HG02840 (cell line): Measurements from ENCODE around the gene USP40.

ENCODE experiments used
- ATAC-seq: cut with Tn5 transposase; IDR thresholded peaks from one replicate; pipeline ENCODE4 v1.9.1; 2021; ENCODE audit warnings: mild to moderate bottlenecking, moderate library complexity, moderate number of reproducible peaks; ENCODE audit not compliant: unreplicated experiment, low FRiP score

Gene USP40

DNA sequence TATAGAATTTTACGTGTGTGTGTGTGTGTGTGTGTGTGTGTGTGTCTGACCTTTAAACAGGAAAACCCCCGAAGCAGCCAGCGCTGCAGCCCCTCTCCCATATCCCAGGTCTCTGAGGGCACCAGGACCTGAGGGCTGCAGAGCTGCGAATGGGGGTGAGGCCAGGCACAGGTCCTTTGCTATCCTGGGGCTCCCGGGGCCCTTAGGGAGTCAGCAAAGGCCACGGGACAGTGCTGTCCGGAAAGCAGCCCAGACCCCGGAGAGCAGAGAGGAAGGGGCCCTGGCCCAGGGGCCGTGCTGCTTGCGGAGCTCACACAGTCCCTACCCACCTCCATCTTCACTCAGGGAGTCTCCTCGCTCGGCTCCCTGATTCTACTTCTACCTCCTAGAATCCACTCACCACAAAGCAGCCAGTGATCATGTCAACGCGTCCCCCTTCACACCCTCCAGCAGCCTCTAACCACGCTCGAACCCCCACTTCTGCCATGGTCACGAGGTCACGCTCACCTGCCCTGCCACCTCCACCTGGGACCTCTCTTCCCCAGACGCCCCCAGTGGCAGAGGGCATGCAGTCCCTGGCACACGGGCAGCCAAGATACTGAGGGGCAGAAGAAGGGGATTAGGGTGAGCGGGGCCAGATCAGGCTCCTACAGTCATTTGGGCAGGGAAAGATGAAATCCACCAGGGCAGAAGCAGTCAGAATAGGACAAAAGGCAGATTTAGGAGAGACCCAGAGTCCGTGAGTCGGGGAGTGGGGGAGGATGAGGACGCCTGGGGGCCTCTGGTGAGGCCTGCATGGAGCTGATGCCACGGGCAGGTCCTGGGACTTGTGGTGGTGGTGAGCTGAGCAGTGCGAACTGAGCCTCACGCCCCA is 86.7 kb downstream of the USP40 start:
- ATAC-seq, result no peak

DNA sequence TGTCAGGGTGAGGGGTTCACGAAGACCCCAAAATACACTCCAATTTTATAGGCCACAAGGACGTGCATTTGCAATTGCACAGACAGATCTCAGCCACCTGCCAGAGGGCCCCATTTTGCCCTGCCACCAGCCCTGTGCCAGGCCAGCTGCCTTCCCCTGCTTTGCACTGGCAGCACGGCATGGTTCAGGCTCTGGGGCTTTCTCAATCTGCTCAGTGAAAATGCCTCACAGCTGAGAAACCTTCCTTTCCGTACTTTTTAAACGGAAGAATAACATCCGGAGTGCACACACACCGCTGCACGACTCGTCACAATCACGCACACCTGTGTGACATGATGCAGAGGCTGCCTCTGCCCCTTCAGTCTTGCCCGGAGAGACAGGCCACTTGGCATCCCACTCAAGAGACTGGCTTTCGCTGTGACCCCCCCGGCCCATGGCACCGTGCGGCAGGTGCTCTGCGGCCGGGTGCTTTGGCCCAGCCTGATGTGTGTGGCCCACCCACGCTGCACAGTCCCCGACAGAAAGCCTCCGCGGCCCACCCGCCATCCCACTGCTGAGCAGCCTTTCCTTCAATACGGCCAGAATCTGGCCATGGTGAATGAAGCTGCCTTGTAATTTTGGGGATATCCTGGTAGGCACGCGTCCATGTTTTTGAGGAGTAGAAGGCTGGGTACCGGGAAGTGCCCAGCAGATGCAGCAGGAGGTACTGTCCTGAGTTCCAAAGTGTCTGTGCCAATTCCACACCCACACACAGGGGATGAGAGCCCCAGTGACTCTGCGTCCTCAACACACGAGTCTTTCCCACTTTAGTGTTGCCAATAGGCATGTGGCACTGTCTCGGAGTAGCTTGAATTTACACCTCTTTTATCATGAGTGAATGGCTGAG is 88.8 kb downstream of the USP40 start:
- no peak for ATAC-seq

DNA sequence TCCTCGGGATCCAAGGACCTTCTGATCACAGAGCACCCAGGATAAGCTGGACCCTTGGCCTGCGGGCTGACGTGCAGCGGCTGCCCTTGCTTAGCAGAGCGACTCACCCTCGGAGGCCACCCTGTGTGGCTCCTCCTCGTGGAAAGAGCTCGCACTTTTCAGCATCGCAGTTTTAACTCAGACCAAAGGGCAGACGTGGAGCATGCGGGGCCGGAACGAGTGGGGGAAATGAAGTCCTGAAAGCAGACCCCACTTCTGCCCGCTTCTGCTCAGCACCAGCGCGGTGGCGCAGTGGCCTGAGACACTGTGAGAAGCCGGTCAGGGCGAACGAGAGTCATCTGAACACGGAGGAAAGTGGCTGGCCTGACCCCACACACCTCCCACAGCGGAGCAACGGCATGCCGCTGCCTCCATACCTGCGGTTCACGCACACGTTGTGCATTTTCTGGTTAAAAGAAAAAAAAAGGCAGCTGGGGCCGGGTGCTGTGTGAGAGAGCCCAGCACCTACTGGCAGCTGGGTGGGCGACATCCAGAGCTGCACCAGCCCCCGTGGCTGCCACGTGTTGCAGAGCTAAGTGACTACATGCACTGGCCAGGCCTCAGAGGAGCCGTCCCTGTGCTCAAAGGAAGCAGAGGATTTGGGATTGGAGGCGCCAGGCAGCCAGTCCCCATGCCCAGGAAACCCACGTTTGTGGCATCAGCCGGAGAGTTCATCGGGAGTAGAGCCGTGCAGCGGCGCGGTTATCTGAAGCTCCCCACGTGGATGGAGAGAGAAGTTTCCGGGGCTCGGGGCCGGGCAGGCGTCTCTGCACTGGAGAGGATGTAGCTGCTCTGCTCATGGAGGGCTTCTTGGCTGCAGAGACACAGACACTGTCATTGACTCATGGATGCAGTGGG is 89.7 kb downstream of the USP40 start:
- no peak for ATAC-seq

DNA sequence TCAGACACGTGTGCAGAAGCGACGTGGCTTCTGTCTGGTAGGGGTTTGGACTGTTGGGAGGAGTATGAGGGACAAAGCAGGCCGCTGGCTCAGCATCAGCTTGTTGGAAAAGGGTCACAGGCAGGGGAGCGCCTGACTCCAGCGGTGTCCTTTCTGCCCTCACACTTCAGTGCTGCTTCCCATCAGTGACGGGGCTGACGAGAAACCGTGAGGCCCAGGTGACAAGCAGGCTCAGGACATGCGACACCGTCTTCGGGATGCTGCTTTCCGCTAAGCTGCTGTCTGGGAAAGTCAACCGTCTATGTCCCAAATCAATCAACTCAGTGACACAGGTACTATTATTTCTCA is 90.5 kb downstream of the USP40 start:
- no peak for ATAC-seq

DNA sequence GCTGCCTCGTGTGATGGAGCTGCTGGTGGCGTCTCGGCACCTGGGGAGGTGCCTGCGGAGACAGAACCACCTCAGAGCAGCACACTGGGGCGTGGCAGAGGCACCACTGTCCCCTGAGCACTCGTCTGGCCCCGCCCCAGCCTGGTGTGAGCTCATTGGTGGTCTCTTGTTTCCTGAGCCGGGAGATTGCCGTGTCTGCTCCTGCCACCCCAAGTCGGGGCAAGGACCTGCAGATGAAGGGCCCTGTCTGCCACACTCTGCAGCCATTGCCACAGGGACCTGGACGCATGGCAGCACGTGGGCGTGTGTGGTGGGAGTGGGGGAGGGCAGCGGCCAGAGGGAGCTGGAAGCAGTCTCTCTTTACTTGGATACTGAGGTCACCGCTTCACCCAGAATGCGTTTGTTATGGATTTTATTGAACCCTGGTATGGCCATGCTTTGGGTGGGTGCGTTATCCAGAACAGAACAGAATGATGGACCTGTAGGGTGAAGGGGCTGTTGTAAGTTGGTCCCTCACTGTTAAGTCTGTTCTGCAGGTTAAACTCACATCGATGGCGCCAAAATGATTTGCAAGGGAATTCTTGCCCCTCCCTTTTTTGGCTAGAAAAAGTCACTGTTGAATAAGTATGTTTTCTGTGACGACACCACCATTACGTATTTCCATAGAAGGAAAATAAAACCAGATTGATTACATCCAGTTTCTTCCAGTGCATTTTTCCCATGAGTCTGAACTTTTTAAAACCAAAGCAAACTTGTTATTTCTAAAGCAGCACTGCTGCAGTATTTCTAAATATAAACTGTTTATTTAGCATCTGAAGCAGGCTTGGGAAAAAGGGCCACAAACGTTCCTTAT is 92.0 kb downstream of the USP40 start:
- no peak for ATAC-seq

DNA sequence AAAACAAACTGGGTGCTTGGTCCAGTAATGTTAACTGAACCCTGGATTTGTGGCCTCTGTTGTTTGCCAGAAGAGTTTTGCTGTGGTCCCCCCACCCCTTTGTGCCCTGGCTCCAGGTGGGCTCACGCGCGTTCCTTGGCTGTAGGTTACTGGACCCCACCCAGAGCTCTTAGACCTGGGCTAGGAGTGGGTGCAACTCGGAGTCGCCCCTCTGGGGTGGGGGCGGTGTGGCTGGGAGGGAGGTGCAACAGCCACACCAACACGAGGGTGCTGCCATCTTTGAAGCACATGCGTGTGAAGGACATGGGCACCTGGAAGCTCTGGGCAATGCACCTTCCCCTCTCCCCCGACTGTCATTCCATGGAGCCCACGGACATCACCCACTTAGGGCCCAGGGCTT is 92.7 kb downstream of the USP40 start:
- ATAC-seq, result no peak

DNA sequence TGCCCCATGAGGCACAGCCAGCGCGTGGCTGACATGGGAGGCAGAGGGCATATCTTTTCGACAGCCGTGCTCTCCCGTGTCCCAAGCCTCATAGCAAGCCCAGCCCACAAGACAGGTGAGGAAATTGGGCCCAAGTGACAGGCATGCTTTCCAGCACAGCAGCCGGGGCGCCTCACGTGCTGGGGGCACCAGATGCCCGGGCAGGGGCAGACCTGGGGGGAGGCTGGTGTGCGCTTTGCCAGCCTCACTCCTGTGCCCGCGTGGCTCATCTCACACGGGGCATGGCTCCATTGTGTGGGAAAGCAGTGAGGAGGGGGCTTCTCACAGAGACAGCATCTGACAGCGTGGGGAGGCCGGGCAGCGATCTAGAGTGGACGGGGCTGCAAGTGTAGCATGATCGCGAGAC is 93.2 kb downstream of the USP40 start:
- no peak for ATAC-seq

DNA sequence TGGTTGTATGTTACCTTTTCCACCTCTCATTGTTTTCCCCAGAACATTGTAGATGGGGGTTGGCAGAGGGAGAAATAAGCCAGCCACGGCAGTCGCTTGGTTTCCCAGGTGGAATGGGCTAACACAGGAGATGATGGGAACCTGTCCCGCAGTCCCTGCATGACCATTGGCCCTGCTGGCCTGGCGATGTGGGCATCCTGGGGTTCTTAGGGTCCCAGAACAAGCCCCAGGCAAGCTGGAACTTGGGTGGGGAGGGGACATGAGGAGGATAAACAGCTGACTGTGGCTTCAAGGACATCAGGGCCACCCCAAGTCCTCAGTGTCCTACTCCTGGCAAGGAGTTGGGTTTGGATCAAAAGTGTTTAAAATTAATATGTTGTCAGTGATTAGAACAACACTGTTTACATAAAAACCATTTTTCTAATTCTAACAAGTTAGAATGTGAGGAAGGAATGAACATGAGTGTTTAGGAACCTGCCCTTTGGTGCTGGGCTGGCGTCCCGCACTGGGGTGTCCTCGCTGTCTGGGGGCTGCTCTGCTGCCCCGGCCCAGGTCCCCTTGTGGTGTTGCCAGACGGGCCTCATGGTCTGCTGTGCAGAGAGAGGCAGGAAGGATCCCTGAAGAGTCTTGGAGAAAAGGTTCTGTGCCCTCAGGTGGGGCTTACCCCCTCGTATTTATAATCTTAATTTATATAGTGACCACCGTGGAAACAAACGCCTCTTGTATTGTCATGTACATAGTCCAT is 95.1 kb downstream of the USP40 start:
- ATAC-seq, result no peak

DNA sequence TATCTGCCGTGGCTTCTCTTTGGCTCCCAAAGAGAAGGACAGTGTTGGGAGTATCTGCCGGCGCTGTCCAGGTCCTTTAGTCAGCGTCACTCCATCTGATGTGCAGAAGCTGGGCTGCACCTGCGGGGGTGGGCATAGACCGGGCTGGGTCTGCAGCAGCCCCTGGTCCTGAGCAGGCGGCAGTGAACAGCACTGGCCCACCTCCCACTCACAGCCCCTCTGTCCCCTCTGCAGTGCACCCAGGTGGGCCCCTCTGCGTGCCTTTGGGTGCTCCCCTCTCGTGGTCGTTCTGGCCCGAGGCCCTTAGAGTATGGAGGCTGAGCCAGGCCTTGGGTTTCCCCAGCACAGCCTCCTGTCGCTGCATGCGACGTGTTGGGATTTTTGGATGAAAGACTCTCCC is 95.7 kb downstream of the USP40 start:
- no peak for ATAC-seq

DNA sequence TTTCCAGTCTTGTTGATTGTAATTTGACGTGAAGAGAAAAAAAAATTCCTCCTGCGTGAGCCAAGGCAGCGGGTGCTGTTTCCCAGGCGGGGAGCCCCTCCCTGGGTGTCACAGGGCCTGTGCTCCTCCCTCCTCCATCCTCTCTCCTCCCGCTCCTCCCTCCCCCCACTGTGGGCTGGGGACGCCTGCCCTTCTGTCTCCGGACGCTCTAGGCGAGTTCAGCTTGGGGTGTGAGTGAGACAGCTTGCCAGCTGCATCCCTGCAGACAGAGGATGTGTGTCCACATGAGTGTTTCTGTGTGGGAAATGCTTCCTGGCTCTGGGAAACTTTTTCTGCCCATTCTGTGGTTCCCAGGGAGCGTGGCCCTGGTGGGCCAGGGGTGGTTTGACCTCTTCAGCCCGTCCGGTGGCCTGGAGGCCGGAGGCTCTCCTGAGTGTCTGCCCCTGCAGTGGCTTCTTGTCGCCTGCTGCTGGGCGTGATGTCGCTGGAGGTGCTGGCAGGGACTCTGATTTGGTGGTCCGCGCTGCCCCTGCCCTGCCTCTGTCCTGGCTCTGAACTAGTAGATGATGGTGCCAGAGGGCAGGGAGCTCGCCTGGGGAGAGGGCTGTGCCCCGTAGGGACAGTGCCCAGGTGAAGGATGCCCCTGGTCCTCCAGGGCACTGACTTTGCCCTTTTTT is 96.4 kb downstream of the USP40 start:
- ATAC-seq, result no peak

DNA sequence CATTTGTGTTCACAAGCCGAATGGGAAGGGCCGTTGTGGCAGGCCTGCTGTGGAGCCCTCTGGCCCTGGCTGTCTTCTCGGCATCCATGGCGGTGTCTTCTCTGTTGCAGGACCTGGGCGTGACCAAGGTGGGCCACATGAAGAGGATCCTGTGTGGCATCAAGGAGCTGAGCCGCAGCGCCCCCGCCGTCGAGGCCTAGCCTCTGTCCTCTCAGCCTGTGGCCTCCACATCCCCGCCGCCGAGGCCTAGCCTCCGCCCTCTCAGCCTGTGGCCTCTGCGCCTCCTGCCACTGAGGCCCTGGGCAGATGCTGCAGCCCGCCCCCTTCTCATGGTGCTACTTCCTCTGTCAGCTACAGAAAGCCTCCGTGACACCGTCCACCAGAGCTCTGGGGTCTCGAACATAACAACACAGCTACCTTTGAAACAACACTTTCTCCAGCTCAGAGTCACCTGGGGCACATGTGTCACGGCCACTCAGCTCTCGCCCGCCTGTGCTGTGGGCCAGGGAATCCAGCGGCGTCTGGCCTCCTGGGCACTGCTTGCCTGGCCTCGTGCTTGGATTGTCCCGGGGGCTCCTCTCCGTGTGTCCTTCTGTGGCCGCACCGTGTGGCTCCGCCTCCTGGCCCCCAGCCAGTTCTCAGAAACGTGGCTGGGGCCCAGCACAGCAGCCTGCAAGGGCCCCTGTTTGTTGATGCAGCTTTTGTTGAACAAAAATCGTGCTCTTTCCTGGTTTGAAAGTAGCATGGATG is 97.1 kb downstream of the USP40 start:
- no peak for ATAC-seq

DNA sequence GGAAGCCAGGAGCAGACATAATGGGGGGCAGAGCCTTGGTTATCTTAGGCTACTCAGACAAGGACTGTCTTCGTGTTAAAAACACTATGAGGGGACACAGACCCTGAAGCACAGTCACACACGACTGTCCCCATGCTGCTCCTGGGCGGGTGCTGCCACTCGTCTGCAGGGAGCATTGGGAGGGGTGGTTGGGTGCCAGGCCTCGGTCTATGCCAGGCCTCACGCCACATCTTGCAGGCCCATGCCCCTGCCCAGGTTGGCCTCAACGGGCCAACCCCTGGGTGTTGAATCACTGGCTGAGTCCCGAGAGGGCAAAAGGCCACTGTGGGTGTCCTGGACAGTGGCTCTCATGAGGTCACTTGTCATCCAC is 97.9 kb downstream of the USP40 start:
- no peak for ATAC-seq

DNA sequence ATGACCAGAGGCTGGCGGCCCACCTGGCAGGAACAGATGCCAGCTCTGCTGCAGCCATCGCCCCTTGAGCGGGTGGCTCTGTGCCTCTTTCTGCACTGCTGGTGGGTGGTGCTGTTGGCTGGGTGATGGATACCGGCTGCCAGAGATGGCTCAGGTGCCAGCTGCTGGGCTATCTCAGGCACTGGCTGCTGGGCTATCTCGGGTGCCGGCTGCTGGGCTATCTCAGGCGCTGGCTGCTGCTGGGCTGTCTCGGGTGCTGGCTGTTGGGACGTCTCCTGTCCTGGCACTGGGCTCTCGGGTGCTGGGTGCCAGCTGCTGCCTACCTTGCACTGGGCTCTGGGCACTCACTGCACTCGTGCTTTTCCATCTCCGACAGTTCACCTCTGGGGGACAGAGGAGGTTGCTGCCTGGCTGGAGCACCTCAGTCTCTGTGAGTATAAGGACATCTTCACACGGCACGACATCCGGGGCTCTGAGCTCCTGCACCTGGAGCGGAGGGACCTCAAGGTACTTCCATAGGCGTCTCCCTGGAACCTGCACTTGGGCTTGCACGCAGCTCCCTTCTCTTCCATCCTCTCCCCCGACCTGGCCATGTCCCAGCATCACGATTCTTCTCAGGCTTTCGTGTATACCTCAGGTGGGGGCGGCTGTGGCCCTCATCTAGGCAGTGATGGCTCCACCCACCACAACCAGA is 98.4 kb downstream of the USP40 start:
- ATAC-seq, result no peak

DNA sequence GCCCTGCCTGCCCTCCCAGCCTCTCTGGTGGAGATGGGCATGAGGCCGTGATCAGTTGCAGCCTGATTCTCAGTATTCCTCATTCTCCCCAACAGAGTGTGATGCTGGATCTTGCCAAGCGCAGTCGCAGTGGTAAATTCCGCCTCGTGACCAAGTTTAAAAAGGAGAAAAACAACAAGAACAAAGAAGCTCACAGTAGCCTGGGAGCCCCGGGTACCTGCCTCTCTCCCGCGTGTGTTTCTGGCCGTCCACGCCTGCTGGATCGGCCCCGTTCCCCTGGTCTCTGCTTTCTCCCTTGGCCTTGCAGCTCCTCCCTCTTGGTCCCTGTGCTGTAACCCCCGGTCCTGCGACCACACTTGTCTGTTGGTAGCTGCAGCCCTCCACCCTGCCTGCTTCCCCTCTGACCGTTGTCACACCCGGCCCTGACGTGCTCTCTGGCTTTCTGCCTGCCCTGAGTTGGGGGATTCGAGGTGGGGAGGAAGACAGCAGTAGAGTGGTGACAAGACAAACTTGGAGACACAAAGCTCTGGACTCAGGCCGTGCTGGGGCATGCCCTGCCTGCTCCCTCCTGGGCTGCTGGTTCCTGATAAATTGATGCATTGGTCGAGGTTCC is 99.5 kb downstream of the USP40 start:
- no peak for ATAC-seq

DNA sequence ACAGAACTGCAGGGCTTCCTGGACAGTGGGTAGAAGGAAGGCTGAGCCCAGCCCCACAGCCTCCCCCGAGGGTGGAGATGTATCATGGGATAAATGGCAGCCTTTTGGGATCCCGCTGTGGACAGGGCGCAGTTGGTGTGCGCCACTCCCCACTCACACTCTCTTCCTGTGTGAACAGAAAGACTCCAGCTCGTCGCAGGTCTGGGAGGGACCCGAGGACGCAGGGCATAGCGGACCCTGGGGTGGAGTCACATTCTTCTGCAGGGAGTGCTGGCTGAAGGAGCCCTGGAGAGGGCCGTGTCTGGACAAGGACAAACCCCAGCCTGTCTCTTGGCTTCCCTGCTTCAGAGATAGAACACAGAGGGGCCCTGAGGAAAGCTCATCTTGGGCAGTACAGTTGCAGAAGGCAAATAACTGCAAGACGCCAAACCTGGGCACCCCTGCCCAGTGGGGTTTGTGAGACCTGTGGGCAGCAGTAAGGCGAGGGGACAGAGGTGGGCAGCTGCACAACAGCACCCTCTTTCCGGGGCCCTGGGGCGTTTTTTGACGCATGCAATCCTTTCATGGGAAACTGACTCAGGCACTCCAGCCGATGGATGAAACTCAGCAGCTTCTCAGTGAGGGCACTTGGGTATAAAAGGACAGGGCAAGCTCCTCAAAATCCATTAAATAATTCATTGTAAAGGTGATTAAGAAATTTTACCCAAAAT is 101.9 kb downstream of the USP40 start:
- no peak for ATAC-seq

DNA sequence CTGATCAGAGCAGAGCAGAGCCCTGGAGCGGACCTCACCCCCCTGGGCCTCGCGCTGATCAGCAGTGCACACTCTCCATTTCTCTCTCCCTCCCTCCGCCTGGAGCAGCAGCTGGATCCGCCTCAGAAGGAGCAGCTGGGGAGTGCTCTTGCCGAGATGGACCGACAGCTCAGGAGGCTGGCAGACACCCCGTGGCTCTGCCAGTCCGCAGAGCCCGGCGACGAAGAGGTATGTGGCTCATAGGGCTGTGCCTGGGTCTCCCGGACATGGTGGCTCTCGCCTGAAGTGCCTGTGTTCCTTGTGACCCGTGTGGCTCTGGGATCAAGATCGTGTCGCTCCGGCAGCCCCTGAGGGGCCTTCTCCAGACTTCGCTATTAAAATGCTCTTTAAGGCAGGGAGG is 102.5 kb downstream of the USP40 start:
- ATAC-seq, result no peak
